Sigmoid colon (tissue), 7 donors: Measurements from ENCODE around the gene MYBPC3. TPM values are rescaled to one million over a fixed set of nuclear protein-coding genes. Genes with fewer than 3 reads are reported as not detected.

ENCODE experiments used
- DNase-seq: peaks from one replicate; pipeline ENCODE4 v3.0.0-alpha.2; 2019
- H3K27ac ChIP-seq, 4 donors: fragments of 200-600 bp; sonication (generic); one replicate each; pipeline ENCODE4 v1.5.1; 2016 to 2019; ENCODE audit warnings: mild to moderate bottlenecking in 1 of 4
- H3K27me3 ChIP-seq, 3 donors: fragments of 200-600 bp; sonication (generic); one replicate each; pipeline ENCODE4 v1.5.1; 2019; ENCODE audit warnings: mild to moderate bottlenecking in 1 of 3
- H3K36me3 ChIP-seq, 4 donors: fragments of 200-600 bp; sonication (generic); one replicate each; pipeline ENCODE4 v1.5.1; 2016 to 2019
- H3K4me1 ChIP-seq, 4 donors: fragments of 200-600 bp; sonication (generic); one replicate each; pipeline ENCODE4 v1.5.1; 2017 to 2019
- H3K4me3 ChIP-seq, 4 donors: fragments of 200-600 bp; sonication (generic); one replicate each; pipeline ENCODE4 v1.5.1; 2017 to 2019; ENCODE audit warnings: mild to moderate bottlenecking in 2 of 4, moderate library complexity in 1 of 4
- H3K9me3 ChIP-seq, 4 donors: fragments of 200-600 bp in 3 of 4; sonication (generic) in 3 of 4; one replicate each; pipeline versions ENCODE4 v1.5.1 to v1.6.1; 2013 to 2019
- CTCF ChIP-seq, 4 experiments: fragments of 450-650 bp in 3 of 4; fragments of 200-600 bp in 1 of 4; IDR thresholded peaks; one replicate each; pipeline ENCODE4 v1.5.1; 2016 to 2019; ENCODE audit warnings: antibody characterized with exemption in 4 of 4, mild to moderate bottlenecking in 3 of 4, moderate library complexity in 2 of 4
- EP300 ChIP-seq, 4 donors: sonication (generic); formaldehyde crosslinking; IDR thresholded peaks; one replicate each; pipeline ENCODE4 v1.6.1; 2017; ENCODE audit warnings: antibody characterized with exemption in 4 of 4
- POLR2A ChIP-seq, 2 donors: fragments of 450-650 bp; IDR thresholded peaks; one replicate each; pipeline ENCODE4 v1.6.1; 2016; ENCODE audit warnings: antibody characterized with exemption in 2 of 2, mild to moderate bottlenecking in 2 of 2, moderate library complexity in 2 of 2
- POLR2AphosphoS5 ChIP-seq, 4 donors: sonication (generic); formaldehyde crosslinking; IDR thresholded peaks; one replicate each; pipeline ENCODE4 v1.6.1; 2017; ENCODE audit warnings: antibody characterized with exemption in 4 of 4
- WGBS, 2 donors: extraction: QIAGEN DNeasy Blood & Tissue Kit; methylation state at CpG; one replicate each; pipeline ENCODE4 v1.1.7; 2013; 5-methylcytosine and 5-hydroxymethylcytosine counted together
- intact Hi-C: fragments of 100-400 bp; cut with DNase I; formaldehyde crosslinking; loops from one replicate; pipeline ENCODE4 v1.15.1; 2023
- polyA plus RNA-seq, 3 donors: library from polyadenylated mRNA; stranded (reverse); fragments of 200-250 nt; gene quantifications; one replicate each; pipeline ENCODE4 v1.2.3, GENCODE V29; 2013
- total RNA-seq, 4 donors: library from RNA; depleted of rRNA; stranded (reverse); fragments of >200 nt; gene quantifications; one replicate each; pipeline ENCODE4 v1.1.0, GENCODE V29; 2016
- donor health status: healthy with polysubstance abuse.
- donor health status: Bipolar disorder and iron deficiency.
- donor health status: healthy.

The MYBPC3 gene
- total and polyA plus RNA-seq, 7 donors, result 0.29 to 1.4 (median 0.60) TPM; not detected in 4

GRCh38 chr11:47390422-47390760 lies 37.9 kb upstream of the MYBPC3 start:
- no peak for DNase-seq
- no peaks in the 10 kb centered on the region for H3K27me3 ChIP-seq
- WGBS, 2 donors, result 97 to 98% methylated on average over 6 of the region's 6 CpGs
- intact Hi-C loops, result no loop called here
- TF ChIP-seq POLR2AphosphoS5 (IDR thresholded peaks at IDR 0.05) (no peak), CTCF (IDR thresholded peaks at IDR 0.05) (no peak), EP300 (IDR thresholded peaks at IDR 0.05) (no peak), POLR2A (IDR thresholded peaks at IDR 0.05) (no peak)
- H3K27ac ChIP-seq, result peak overlapping the region in 1 of 4 donors; percentile 59
- H3K36me3 ChIP-seq, result no peaks in the 10 kb centered on the region
- H3K4me1 ChIP-seq, result no peaks in the 10 kb centered on the region
- H3K9me3 ChIP-seq, result no peaks in the 10 kb centered on the region
- no peak overlapping the region for H3K4me3 ChIP-seq

GRCh38 chr11:47389577-47390421 lies 37.3 kb upstream of the MYBPC3 start:
- intact Hi-C loops, result no loop called here
- H3K9me3 ChIP-seq, result no peaks in the 10 kb centered on the region
- TF ChIP-seq EP300 (IDR thresholded peaks at IDR 0.05), result no peak
- TF ChIP-seq POLR2AphosphoS5 (IDR thresholded peaks at IDR 0.05), result no peak
- TF ChIP-seq POLR2A (IDR thresholded peaks at IDR 0.05), result no peak
- no peak for TF ChIP-seq CTCF (IDR thresholded peaks at IDR 0.05)
- no peak overlapping the region for H3K4me3 ChIP-seq
- WGBS, 2 donors, result 76 to 88% methylated on average over 17 of the region's 17 CpGs
- no peaks in the 10 kb centered on the region for H3K4me1 ChIP-seq
- H3K36me3 ChIP-seq, result no peaks in the 10 kb centered on the region
- no peak for DNase-seq
- H3K27ac ChIP-seq, result peak overlapping the region in 1 of 4 donors; percentile 20
- no peaks in the 10 kb centered on the region for H3K27me3 ChIP-seq

- no peak for TF ChIP-seq POLR2A (IDR thresholded peaks at IDR 0.05)
- no peak for TF ChIP-seq CTCF (IDR thresholded peaks at IDR 0.05)
- TF ChIP-seq EP300 (IDR thresholded peaks at IDR 0.05), result no peak
- TF ChIP-seq POLR2AphosphoS5 (IDR thresholded peaks at IDR 0.05), result no peak
- Histone ChIP-seq H3K27ac (peak overlapping the region in 1 of 4 donors; percentile 20), H3K4me1 (no peaks in the 10 kb centered on the region), H3K4me3 (no peak overlapping the region), H3K27me3 (no peaks in the 10 kb centered on the region), H3K9me3 (no peaks in the 10 kb centered on the region), H3K36me3 (no peaks in the 10 kb centered on the region)
- no peak for DNase-seq
- intact Hi-C loops, result no loop called here
- 87 to 92% methylated on average over 28 of the region's 28 CpGs for WGBS, 2 donors
Measured at GRCh38 chr11:47388697-47389576, 36.4 kb upstream of the MYBPC3 start.

- Histone ChIP-seq H3K4me3 (no peak overlapping the region), H3K9me3 (no peaks in the 10 kb centered on the region), H3K4me1 (no peaks in the 10 kb centered on the region), H3K36me3 (no peaks in the 10 kb centered on the region), H3K27me3 (no peaks in the 10 kb centered on the region), H3K27ac (peak overlapping the region in 1 of 4 donors; percentile 17)
- intact Hi-C loops, result no loop called here
- no peak for TF ChIP-seq POLR2A (IDR thresholded peaks at IDR 0.05)
- TF ChIP-seq POLR2AphosphoS5 (IDR thresholded peaks at IDR 0.05), result no peak
- TF ChIP-seq CTCF (IDR thresholded peaks at IDR 0.05), result no peak
- 73 to 79% methylated on average over 13 of the region's 13 CpGs for WGBS, 2 donors
- DNase-seq, result no peak
Measured at GRCh38 chr11:47387944-47388696, 35.6 kb upstream of the MYBPC3 start.
